Measurements from ENCODE around the gene ITPA.

ITPA gene

GRCh38 chr20:3244613-3245012, 35.3 kb downstream of the ITPA start:
- DNase-seq (ENCODE audit: low read depth in 2 of 2): no peak

GRCh38 chr20:3245156-3245555, 35.9 kb downstream of the ITPA start:
- no peak for DNase-seq (ENCODE audit: low read depth in 2 of 2)

- DNase-seq (ENCODE audit: low read depth in 2 of 2): no peak
These were observed 36.4 kb downstream of the ITPA start for GRCh38 chr20:3245711-3246110.

GRCh38 chr20:3246682-3247081, 37.4 kb downstream of the ITPA start:
- DNase-seq (ENCODE audit: low read depth in 2 of 2): no peak

GRCh38 chr20:3247638-3248037, 38.3 kb downstream of the ITPA start:
- DNase-seq (ENCODE audit: low read depth in 2 of 2): no peak

GRCh38 chr20:3248167-3248992, 39.1 kb downstream of the ITPA start:
- DNase-seq (ENCODE audit: low read depth in 2 of 2): no peak

- no peak for DNase-seq (ENCODE audit: low read depth in 2 of 2)
These were observed 39.7 kb downstream of the ITPA start for GRCh38 chr20:3248993-3249347.

- no peak for DNase-seq (ENCODE audit: low read depth in 2 of 2)
These were observed 40.8 kb downstream of the ITPA start for GRCh38 chr20:3250091-3250504.

- no peak for DNase-seq (ENCODE audit: low read depth in 2 of 2)
These were observed 42.5 kb downstream of the ITPA start for GRCh38 chr20:3251806-3252205.

- DNase-seq (ENCODE audit: low read depth in 2 of 2): no peak
These were observed 46.4 kb downstream of the ITPA start for GRCh38 chr20:3255728-3256127.

GRCh38 chr20:3258429-3258828, 49.1 kb downstream of the ITPA start:
- no peak for DNase-seq (ENCODE audit: low read depth in 2 of 2)

GRCh38 chr20:3262566-3262965, 53.3 kb downstream of the ITPA start:
- no peak for DNase-seq (ENCODE audit: low read depth in 2 of 2)

- no peak for DNase-seq (ENCODE audit: low read depth in 2 of 2)
These were observed 60.8 kb downstream of the ITPA start for GRCh38 chr20:3270051-3270450.

GRCh38 chr20:3273371-3273770, 64.1 kb downstream of the ITPA start:
- no peak for DNase-seq (ENCODE audit: low read depth in 2 of 2)

All from stimulated activated CD4-positive, alpha-beta T cell treated with anti-CD3 and anti-CD28 coated beads, Interleukin-1b, Interleukin-23, amount 100 ng/mL, for 1 hour (primary cell).